HEK293 (cell line): ENCODE data around the gene HNRNPUL1.

ENCODE experiments used
- BCL6B ChIP-seq: fragments of 450-650 bp; formaldehyde crosslinking; IDR thresholded peaks from 2 replicates; pipeline ENCODE4 v1.5.1; 2017; ENCODE audit warnings: missing biosample characterization, missing genetic modification characterization
- GFI1B ChIP-seq: fragments of 450-650 bp; formaldehyde crosslinking; IDR thresholded peaks from 2 replicates; pipeline ENCODE4 v1.5.1; 2016; ENCODE audit warnings: missing biosample characterization, missing genetic modification characterization
- KLF16 ChIP-seq: fragments of 450-650 bp; formaldehyde crosslinking; IDR thresholded peaks from 2 replicates; pipeline ENCODE4 v1.5.1; 2017; ENCODE audit warnings: missing biosample characterization, missing genetic modification characterization
- MEIS1 ChIP-seq: sonication (generic); formaldehyde crosslinking; IDR thresholded peaks from 2 replicates; pipeline ENCODE4 v1.8.1; 2022; ENCODE audit warnings: missing genetic modification reagents, mild to moderate bottlenecking, borderline replicate concordance
- MYNN ChIP-seq: fragments of 450-650 bp; formaldehyde crosslinking; IDR thresholded peaks from 2 replicates; pipeline ENCODE4 v1.5.1; 2016; ENCODE audit warnings: missing biosample characterization, missing genetic modification characterization, borderline replicate concordance
- REPIN1 ChIP-seq: fragments of 450-650 bp; formaldehyde crosslinking; IDR thresholded peaks from 2 replicates; pipeline ENCODE4 v1.5.1; 2017; ENCODE audit warnings: missing biosample characterization, missing genetic modification characterization, low read depth
- SP7 ChIP-seq: fragments of 450-650 bp; formaldehyde crosslinking; IDR thresholded peaks from 2 replicates; pipeline ENCODE4 v1.5.1; 2016; ENCODE audit warnings: missing biosample characterization, missing genetic modification characterization
- YY2 ChIP-seq: fragments of 450-650 bp; formaldehyde crosslinking; IDR thresholded peaks from 2 replicates; pipeline ENCODE4 v1.5.1; 2016; ENCODE audit warnings: missing biosample characterization, missing genetic modification characterization
- ZBTB7A ChIP-seq: fragments of 450-650 bp; formaldehyde crosslinking; IDR thresholded peaks from 2 replicates; pipeline ENCODE4 v1.5.1; 2016; ENCODE audit warnings: low read depth, missing biosample characterization, missing genetic modification characterization
- ZFP41 ChIP-seq: fragments of 450-650 bp; formaldehyde crosslinking; IDR thresholded peaks from 2 replicates; pipeline ENCODE4 v1.5.1; 2016; ENCODE audit warnings: missing biosample characterization, missing genetic modification characterization, borderline replicate concordance
- ZNF133 ChIP-seq: fragments of 450-650 bp; formaldehyde crosslinking; IDR thresholded peaks from 2 replicates; pipeline ENCODE4 v1.5.1; 2016; ENCODE audit warnings: missing biosample characterization, missing genetic modification characterization
- ZNF155 ChIP-seq: fragments of 450-650 bp; formaldehyde crosslinking; IDR thresholded peaks from 2 replicates; pipeline ENCODE4 v1.5.1; 2016; ENCODE audit warnings: missing biosample characterization, missing genetic modification characterization
- ZNF175 ChIP-seq: fragments of 450-650 bp; formaldehyde crosslinking; IDR thresholded peaks from 2 replicates; pipeline ENCODE4 v1.5.1; 2016; ENCODE audit warnings: missing biosample characterization, missing genetic modification characterization
- ZNF19 ChIP-seq: fragments of 450-650 bp; formaldehyde crosslinking; IDR thresholded peaks from 2 replicates; pipeline ENCODE4; 2016; ENCODE audit warnings: missing biosample characterization, missing genetic modification characterization, low read depth
- ZNF239 ChIP-seq: fragments of 450-650 bp; formaldehyde crosslinking; IDR thresholded peaks from 2 replicates; pipeline ENCODE4 v1.5.1; 2016; ENCODE audit warnings: missing biosample characterization, missing genetic modification characterization
- ZNF335 ChIP-seq: fragments of 450-650 bp; formaldehyde crosslinking; conservative IDR thresholded peaks from 2 replicates; pipeline ENCODE4 v1.5.1; 2016; ENCODE audit warnings: missing biosample characterization, missing genetic modification characterization
- ZNF398 ChIP-seq: fragments of 450-650 bp; formaldehyde crosslinking; IDR thresholded peaks from 2 replicates; pipeline ENCODE4 v1.5.1; 2017; ENCODE audit warnings: missing biosample characterization, missing genetic modification characterization
- ZNF404 ChIP-seq: fragments of 450-650 bp; formaldehyde crosslinking; IDR thresholded peaks from 2 replicates; pipeline ENCODE4 v1.5.1; 2017; ENCODE audit warnings: missing biosample characterization, missing genetic modification characterization
- ZNF426 ChIP-seq: fragments of 450-650 bp; formaldehyde crosslinking; IDR thresholded peaks from 2 replicates; pipeline ENCODE4 v1.5.1; 2017; ENCODE audit warnings: missing biosample characterization, missing genetic modification characterization, mild to moderate bottlenecking, inconsistent platforms, moderate library complexity
- ZNF449 ChIP-seq: fragments of 450-650 bp; formaldehyde crosslinking; IDR thresholded peaks from 2 replicates; pipeline ENCODE4 v1.5.1; 2017; ENCODE audit warnings: missing biosample characterization, mild to moderate bottlenecking, missing genetic modification characterization, moderate library complexity
- ZNF48 ChIP-seq: fragments of 450-650 bp; formaldehyde crosslinking; IDR thresholded peaks from 2 replicates; pipeline ENCODE4 v1.5.1; 2016; ENCODE audit warnings: missing biosample characterization, missing genetic modification characterization
- ZNF501 ChIP-seq: fragments of 450-650 bp; formaldehyde crosslinking; IDR thresholded peaks from 2 replicates; pipeline ENCODE4 v1.5.1; 2016; ENCODE audit warnings: missing biosample characterization, missing genetic modification characterization
- ZNF518A ChIP-seq: fragments of 450-650 bp; formaldehyde crosslinking; conservative IDR thresholded peaks from 2 replicates; pipeline ENCODE4 v1.5.1; 2016; ENCODE audit warnings: low read depth, missing biosample characterization, missing genetic modification characterization
- ZNF529 ChIP-seq: fragments of 450-650 bp; formaldehyde crosslinking; IDR thresholded peaks from 2 replicates; pipeline ENCODE4 v1.5.1; 2017; ENCODE audit warnings: missing genetic modification characterization, missing biosample characterization; ENCODE audit not compliant: insufficient replicate concordance
- ZNF610 ChIP-seq: fragments of 450-650 bp; formaldehyde crosslinking; IDR thresholded peaks from 2 replicates; pipeline ENCODE4 v1.5.1; 2016; ENCODE audit warnings: missing biosample characterization, missing genetic modification characterization, borderline replicate concordance
- ZNF629 ChIP-seq: fragments of 450-650 bp; formaldehyde crosslinking; IDR thresholded peaks from 2 replicates; pipeline ENCODE4 v1.5.1; 2017; ENCODE audit warnings: missing biosample characterization, missing genetic modification characterization
- ZNF670 ChIP-seq: fragments of 450-650 bp; formaldehyde crosslinking; IDR thresholded peaks from 2 replicates; pipeline ENCODE4 v1.5.1; 2016; ENCODE audit warnings: missing biosample characterization, missing genetic modification characterization, low read depth
- ZNF768 ChIP-seq: fragments of 450-650 bp; formaldehyde crosslinking; IDR thresholded peaks from 2 replicates; pipeline ENCODE4 v1.5.1; 2018; ENCODE audit warnings: missing biosample characterization, mild to moderate bottlenecking, missing genetic modification characterization
- ZNF785 ChIP-seq: fragments of 450-650 bp; formaldehyde crosslinking; IDR thresholded peaks from 2 replicates; pipeline ENCODE4 v1.5.1; 2016; ENCODE audit warnings: missing biosample characterization, missing genetic modification characterization

The HNRNPUL1 gene

GRCh38 chr19:41310033-41310831, 46.1 kb downstream of the HNRNPUL1 start, which contains the start of gene CCDC97 (continued):
- peak; percentile 87 for TF ChIP-seq ZNF398
- 0 out of 2 replicates have a peak, but pooled peaks have one; percentile 31 for TF ChIP-seq ZNF404
- TF ChIP-seq ZNF155 (tag by site-specific recombination), result 0 out of 2 replicates have a peak, but pooled peaks have one; percentile 10
- TF ChIP-seq ZNF175 (tag by site-specific recombination), result no peak
- peak; percentile 100 for TF ChIP-seq ZNF501 (tag by site-specific recombination)
- TF ChIP-seq SP7 (tag by site-specific recombination), result peak; percentile 98
- TF ChIP-seq ZNF610, result peak; percentile 93
- peak; percentile 83 for TF ChIP-seq ZNF518A (tag by site-specific recombination)
- TF ChIP-seq ZNF785 (tag by site-specific recombination), result peak; percentile 97
- TF ChIP-seq ZFP41, result peak; percentile 99; the same call in 1 of the 2 replicates
- no peak for TF ChIP-seq ZNF529 (tag by site-specific recombination)
- TF ChIP-seq ZNF133 (tag by site-specific recombination), result no peak
- TF ChIP-seq ZNF449, result peak; percentile 71
- peak; percentile 66 for TF ChIP-seq GFI1B
- peak; percentile 86 for TF ChIP-seq YY2 (tag by site-specific recombination)
- peak; percentile 92 for TF ChIP-seq ZNF239 (tag by site-specific recombination)
- peak; percentile 71 for TF ChIP-seq BCL6B (tag by site-specific recombination)
- TF ChIP-seq ZNF768 (tag by site-specific recombination), result peak; percentile 28; the same call in 1 of the 2 replicates
- TF ChIP-seq ZBTB7A (tag by site-specific recombination), result peak; percentile 95; the same call in 1 of the 2 replicates
- peak; percentile 97 for TF ChIP-seq ZNF335
- TF ChIP-seq ZNF48 (tag by site-specific recombination), result no peak
- TF ChIP-seq ZNF19 (tag by site-specific recombination), result no peak
- TF ChIP-seq KLF16 (tag by site-specific recombination), result peak; percentile 100
- TF ChIP-seq ZNF670 (tag by site-specific recombination), result no peak; the same call in 1 of the 2 replicates
- TF ChIP-seq MYNN (tag by site-specific recombination), result peak; percentile 22; the same call in 1 of the 2 replicates
- peak; percentile 92 for TF ChIP-seq ZNF629 (tag by site-specific recombination)
- TF ChIP-seq REPIN1, result peak; percentile 100
- no peak for TF ChIP-seq MEIS1 (CRISPR knock-in tag)
- TF ChIP-seq ZNF426 (tag by site-specific recombination), result no peak
